ENCODE measurements around the gene ID4. TPM values are rescaled to one million over a fixed set of nuclear protein-coding genes. Genes with fewer than 3 reads are reported as not detected.

The ID4 gene
- total and polyA plus RNA-seq, 2 donors (not counting 1 experiment from before 2014, with no cell fraction given), result not detected

DNA sequence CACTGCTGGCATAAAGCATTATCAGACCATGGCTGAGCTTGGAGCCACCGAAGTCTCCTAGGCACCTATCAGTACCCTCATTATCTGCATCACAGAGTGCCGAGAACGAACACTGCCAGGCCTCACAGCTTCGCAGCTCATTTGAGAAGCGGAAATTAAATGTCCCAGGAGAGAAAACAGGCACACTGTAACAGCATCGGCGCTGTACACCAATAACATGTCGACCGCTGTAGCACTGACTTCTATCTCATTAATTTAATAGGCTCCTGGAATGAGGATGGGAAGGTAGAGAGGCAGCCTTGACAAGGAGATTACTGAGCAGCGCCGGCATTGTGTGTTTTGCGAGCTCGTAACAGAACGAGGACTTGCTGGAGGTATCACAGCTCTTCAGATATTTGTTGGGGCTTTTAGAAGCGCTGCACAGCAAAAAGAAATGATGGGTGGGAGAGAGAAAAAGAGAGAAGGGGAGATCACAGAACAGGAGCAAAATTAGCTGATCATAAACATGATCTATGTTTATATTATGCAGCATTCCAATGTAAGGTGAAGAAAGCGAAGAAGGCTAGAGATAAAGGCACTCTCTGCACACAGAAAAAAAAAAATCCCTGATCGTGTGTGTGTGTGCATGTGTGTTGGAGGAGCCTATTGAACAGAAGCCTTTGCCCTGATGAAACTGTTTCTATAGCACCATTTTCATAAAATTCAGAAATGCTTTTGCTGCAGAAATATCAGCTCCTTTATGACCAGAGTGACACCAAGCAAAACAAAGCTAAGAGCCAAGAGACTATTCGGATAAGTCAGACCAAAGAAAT lies 29.2 kb downstream of the ID4 start:
- no peaks in the 10 kb centered on the region for H3K79me2 ChIP-seq (ENCODE audit: control insufficient read depth, insufficient read depth, low read length)
- Mint-ChIP-seq H3K27ac (no peak overlapping the region), H3K9me3 (ENCODE audit: insufficient read depth) (no peaks in the 10 kb centered on the region), H3K4me1 (no peaks in the 10 kb centered on the region), H3K27me3 (no peaks in the 10 kb centered on the region), H3K4me3 (no peak overlapping the region)
- CTCF ChIA-PET, result no interaction called here
- POLR2A ChIA-PET, result no interaction called here
- no peak overlapping the region for H3K9ac ChIP-seq (ENCODE audit: low read length)
- H3K9me3 ChIP-seq (ENCODE audit: control extremely low read depth in 1 of 3, control insufficient read depth in 2 of 3, insufficient read depth in 1 of 3, low read length in 2 of 3), result no peaks in the 10 kb centered on the region
- H3K4me2 ChIP-seq (replicated peaks; ENCODE audit: low read depth, low read length, poor library complexity, severe bottlenecking), result no peak overlapping the region
- H3K27ac ChIP-seq (ENCODE audit: low read length in 2 of 2), result no peak overlapping the region
- H4K20me1 ChIP-seq (ENCODE audit: control insufficient read depth, insufficient read depth, low read length, poor library complexity, severe bottlenecking), result no peaks in the 10 kb centered on the region
- ATAC-seq (ENCODE audit: low read depth), result no peak
- 92% methylated on average over 11 of the region's 18 CpGs for WGBS (ENCODE audit: insufficient coverage)
- no peak overlapping the region for H3K4me3 ChIP-seq (ENCODE audit: control extremely low read depth in 1 of 5, extremely low read depth in 1 of 5, insufficient read depth in 1 of 5, low read depth in 2 of 5, low read length in 4 of 5)
- H3K27me3 ChIP-seq (replicated peaks in 1 of 4; ENCODE audit: control extremely low read depth in 1 of 4, control insufficient read depth in 3 of 4, insufficient read depth in 4 of 4, low read length in 3 of 4), result no peaks in the 10 kb centered on the region
- H3K36me3 ChIP-seq (replicated peaks in 1 of 2; ENCODE audit: control extremely low read depth in 1 of 2, control insufficient read depth in 1 of 2, extremely low read depth in 1 of 2, insufficient read depth in 2 of 2, low read length in 1 of 2), result no peaks in the 10 kb centered on the region
- H2AFZ ChIP-seq (ENCODE audit: insufficient read depth, low read depth, low read length, poor library complexity, severe bottlenecking), result no peak overlapping the region
- no peak for DNase-seq
- no peak for TF ChIP-seq EZH2 (IDR thresholded peaks at IDR 0.05; ENCODE audit: borderline replicate concordance, insufficient read depth, low read depth, low read length, poor library complexity, severe bottlenecking)
- TF ChIP-seq, protein P1, sequence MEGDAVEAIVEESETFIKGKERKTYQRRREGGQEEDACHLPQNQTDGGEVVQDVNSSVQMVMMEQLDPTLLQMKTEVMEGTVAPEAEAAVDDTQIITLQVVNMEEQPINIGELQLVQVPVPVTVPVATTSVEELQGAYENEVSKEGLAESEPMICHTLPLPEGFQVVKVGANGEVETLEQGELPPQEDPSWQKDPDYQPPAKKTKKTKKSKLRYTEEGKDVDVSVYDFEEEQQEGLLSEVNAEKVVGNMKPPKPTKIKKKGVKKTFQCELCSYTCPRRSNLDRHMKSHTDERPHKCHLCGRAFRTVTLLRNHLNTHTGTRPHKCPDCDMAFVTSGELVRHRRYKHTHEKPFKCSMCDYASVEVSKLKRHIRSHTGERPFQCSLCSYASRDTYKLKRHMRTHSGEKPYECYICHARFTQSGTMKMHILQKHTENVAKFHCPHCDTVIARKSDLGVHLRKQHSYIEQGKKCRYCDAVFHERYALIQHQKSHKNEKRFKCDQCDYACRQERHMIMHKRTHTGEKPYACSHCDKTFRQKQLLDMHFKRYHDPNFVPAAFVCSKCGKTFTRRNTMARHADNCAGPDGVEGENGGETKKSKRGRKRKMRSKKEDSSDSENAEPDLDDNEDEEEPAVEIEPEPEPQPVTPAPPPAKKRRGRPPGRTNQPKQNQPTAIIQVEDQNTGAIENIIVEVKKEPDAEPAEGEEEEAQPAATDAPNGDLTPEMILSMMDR (IDR thresholded peaks at IDR 0.05), result no peak
- intact Hi-C loops (cut with micrococcal nuclease), result no loop called here
- no peaks in the 10 kb centered on the region for H3K4me1 ChIP-seq (ENCODE audit: control insufficient read depth in 2 of 2, insufficient read depth in 2 of 2, low read length in 2 of 2)

DNA sequence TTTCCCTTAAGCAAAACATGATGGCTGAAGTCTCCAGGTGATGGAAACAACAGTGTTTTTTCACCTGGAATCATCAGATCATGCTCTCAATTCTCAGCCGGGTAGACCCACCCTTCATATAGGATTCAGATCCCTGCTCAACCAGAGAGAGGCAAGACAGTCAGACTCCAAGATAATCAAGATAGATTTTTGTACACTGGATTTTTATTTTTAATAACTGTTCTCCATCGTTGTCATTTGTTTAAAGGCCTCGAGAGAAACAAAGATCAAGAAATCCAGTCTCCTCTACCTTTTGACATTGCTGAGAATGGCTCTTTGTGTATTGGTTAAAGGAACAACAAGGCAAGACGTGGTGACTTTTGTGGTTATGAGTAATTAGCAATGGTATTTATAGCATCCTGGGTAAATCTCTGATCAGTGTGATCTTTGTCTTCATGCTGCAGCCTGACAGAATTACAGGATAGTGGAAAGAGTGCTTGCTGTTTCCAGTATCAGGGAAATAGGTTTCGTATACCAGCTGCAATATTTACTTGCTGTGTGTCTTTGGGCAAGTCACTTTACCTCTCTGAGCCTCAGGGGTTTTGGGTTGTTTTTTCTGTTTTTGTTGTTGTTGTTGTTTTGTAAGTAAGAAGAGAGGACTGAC lies 29.9 kb downstream of the ID4 start:
- ChIA-PET POLR2A (no interaction called here), CTCF (no interaction called here)
- Mint-ChIP-seq H3K4me3 (no peak overlapping the region), H3K4me1 (no peaks in the 10 kb centered on the region), H3K27ac (no peak overlapping the region), H3K27me3 (no peaks in the 10 kb centered on the region), H3K9me3 (ENCODE audit: insufficient read depth) (no peaks in the 10 kb centered on the region)
- intact Hi-C loops (cut with micrococcal nuclease), result no loop called here
- H3K4me1 ChIP-seq (ENCODE audit: control insufficient read depth in 2 of 2, insufficient read depth in 2 of 2, low read length in 2 of 2), result no peaks in the 10 kb centered on the region
- 38% methylated on average over 1 of the region's 5 CpGs for WGBS (ENCODE audit: insufficient coverage)
- ATAC-seq (ENCODE audit: low read depth), result no peak
- H3K36me3 ChIP-seq (replicated peaks in 1 of 2; ENCODE audit: control extremely low read depth in 1 of 2, control insufficient read depth in 1 of 2, extremely low read depth in 1 of 2, insufficient read depth in 2 of 2, low read length in 1 of 2), result no peaks in the 10 kb centered on the region
- no peak overlapping the region for H3K4me2 ChIP-seq (replicated peaks; ENCODE audit: low read depth, low read length, poor library complexity, severe bottlenecking)
- DNase-seq, result no peak
- no peaks in the 10 kb centered on the region for H3K27me3 ChIP-seq (replicated peaks in 1 of 4; ENCODE audit: control extremely low read depth in 1 of 4, control insufficient read depth in 3 of 4, insufficient read depth in 4 of 4, low read length in 3 of 4)
- H4K20me1 ChIP-seq (ENCODE audit: control insufficient read depth, insufficient read depth, low read length, poor library complexity, severe bottlenecking), result no peaks in the 10 kb centered on the region
- H3K9me3 ChIP-seq (ENCODE audit: control extremely low read depth in 1 of 3, control insufficient read depth in 2 of 3, insufficient read depth in 1 of 3, low read length in 2 of 3), result no peaks in the 10 kb centered on the region
- no peak overlapping the region for H3K4me3 ChIP-seq (ENCODE audit: control extremely low read depth in 1 of 5, extremely low read depth in 1 of 5, insufficient read depth in 1 of 5, low read depth in 2 of 5, low read length in 4 of 5)
- TF ChIP-seq, protein P1 (IDR thresholded peaks at IDR 0.05), result no peak
- TF ChIP-seq EZH2 (IDR thresholded peaks at IDR 0.05; ENCODE audit: borderline replicate concordance, insufficient read depth, low read depth, low read length, poor library complexity, severe bottlenecking), result no peak
- H3K9ac ChIP-seq (ENCODE audit: low read length), result no peak overlapping the region
- H3K27ac ChIP-seq (ENCODE audit: low read length in 2 of 2), result no peak overlapping the region
- no peaks in the 10 kb centered on the region for H3K79me2 ChIP-seq (ENCODE audit: control insufficient read depth, insufficient read depth, low read length)
- no peak overlapping the region for H2AFZ ChIP-seq (ENCODE audit: insufficient read depth, low read depth, low read length, poor library complexity, severe bottlenecking)

Measured in B cell (primary cell).